Transverse colon (tissue), 4 donors: ENCODE measurements around the gene CXCL12.

Experiments used
- EP300 ChIP-seq: sonication (generic); formaldehyde crosslinking; IDR thresholded peaks from one replicate; pipeline ENCODE4 v1.6.1; 2017; ENCODE audit warnings: antibody characterized with exemption, low read depth
- POLR2A ChIP-seq: fragments of 450-650 bp; IDR thresholded peaks from one replicate; pipeline ENCODE4 v1.6.1; 2016; ENCODE audit warnings: antibody characterized with exemption, mild to moderate bottlenecking, moderate library complexity
- POLR2AphosphoS5 ChIP-seq, 3 donors: sonication (generic); formaldehyde crosslinking; IDR thresholded peaks; one replicate each; pipeline ENCODE4 v1.6.1; 2016; ENCODE audit warnings: antibody characterized with exemption in 3 of 3
- TF ChIP-seq, protein P1 (sequence below), 5 experiments: fragments of 200-600 bp in 3 of 5; fragments of 450-650 bp in 2 of 5; sonication (generic) in 3 of 5; IDR thresholded peaks; 1 replicate in 2 of 5; 2 replicates in 3 of 5; pipeline ENCODE4 v1.5.1; 2016 to 2017; ENCODE audit warnings: antibody characterized with exemption in 5 of 5, inconsistent platforms in 3 of 5, mild to moderate bottlenecking in 2 of 5, moderate library complexity in 1 of 5

DNA sequence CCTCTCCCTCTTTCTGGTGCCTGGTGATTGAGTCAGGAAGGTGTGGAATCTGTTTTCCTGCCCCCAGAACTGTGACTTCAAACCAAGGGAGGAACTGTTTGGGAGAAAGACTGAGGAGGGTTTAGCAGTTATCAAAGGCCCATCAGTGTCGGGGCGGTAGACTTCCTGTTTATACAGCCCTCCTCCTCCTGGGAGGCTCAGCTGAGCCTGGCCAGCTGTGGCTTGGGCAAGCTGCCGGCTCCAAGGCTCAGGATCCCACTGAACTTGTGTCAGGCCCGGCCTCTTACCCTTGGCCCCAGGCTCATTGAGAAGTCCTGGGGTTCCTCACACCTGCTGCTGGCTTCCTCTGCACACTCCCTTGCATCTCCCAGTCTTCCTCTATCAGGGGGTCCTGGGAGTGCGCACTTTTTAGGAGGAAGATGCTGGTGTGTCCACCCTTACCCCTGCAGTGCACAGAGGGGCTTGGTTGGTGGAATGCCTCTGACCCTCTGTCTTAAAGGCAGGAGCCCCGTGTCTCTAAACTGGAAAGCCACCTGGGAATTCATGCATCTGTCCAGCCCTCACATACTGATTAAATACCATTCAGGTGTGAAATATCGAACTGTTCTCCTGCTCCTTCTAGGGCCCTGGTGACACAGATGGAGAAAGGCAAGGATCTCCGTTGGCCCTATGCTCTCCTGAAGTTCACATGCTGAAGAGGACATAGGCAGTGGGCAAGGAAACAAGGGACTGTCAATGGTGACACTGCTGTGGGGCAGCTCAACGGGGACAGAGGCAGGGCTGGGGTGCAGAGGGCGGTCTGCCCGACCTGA is 32.4 kb downstream of the CXCL12 start:
- TF ChIP-seq POLR2A (no peak), POLR2AphosphoS5 (IDR thresholded peaks at IDR 0.05) (peak in 1 of 3 donors; percentile 22), EP300 (no peak)
- TF ChIP-seq, protein P1, sequence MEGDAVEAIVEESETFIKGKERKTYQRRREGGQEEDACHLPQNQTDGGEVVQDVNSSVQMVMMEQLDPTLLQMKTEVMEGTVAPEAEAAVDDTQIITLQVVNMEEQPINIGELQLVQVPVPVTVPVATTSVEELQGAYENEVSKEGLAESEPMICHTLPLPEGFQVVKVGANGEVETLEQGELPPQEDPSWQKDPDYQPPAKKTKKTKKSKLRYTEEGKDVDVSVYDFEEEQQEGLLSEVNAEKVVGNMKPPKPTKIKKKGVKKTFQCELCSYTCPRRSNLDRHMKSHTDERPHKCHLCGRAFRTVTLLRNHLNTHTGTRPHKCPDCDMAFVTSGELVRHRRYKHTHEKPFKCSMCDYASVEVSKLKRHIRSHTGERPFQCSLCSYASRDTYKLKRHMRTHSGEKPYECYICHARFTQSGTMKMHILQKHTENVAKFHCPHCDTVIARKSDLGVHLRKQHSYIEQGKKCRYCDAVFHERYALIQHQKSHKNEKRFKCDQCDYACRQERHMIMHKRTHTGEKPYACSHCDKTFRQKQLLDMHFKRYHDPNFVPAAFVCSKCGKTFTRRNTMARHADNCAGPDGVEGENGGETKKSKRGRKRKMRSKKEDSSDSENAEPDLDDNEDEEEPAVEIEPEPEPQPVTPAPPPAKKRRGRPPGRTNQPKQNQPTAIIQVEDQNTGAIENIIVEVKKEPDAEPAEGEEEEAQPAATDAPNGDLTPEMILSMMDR (IDR thresholded peaks at IDR 0.05), result no peak
